Heart right ventricle (tissue), 16 donors: ENCODE results near the gene FAM187B. TPM values are rescaled to one million over a fixed set of nuclear protein-coding genes. Genes with fewer than 3 reads are reported as not detected.

ENCODE experiments used
- ATAC-seq, 8 donors: fragments of 200-7000 bp; cut with Tn5 transposase; one replicate each; pipeline ENCODE4 v1.9.1; 2020; ENCODE audit warnings: mild to moderate bottlenecking in 8 of 8, moderate library complexity in 8 of 8, moderate number of reproducible peaks in 1 of 8
- DNase-seq, 2 donors: peaks; one replicate each; pipeline ENCODE4 v3.0.0-alpha.2; 2020
- H3K27ac ChIP-seq, 10 donors: fragments of 200-600 bp; sonication (generic) in 2 of 10; one replicate each; pipeline versions ENCODE4 v1.5.0 to v1.8.0; 2020 to 2022; ENCODE audit warnings: mild to moderate bottlenecking in 3 of 10
- H3K27me3 ChIP-seq, 7 donors: fragments of 200-600 bp; one replicate each; pipeline ENCODE4 v1.8.0; 2021 to 2022; ENCODE audit warnings: mild to moderate bottlenecking in 2 of 7
- H3K36me3 ChIP-seq, 9 donors: fragments of 200-600 bp; sonication (generic) in 1 of 9; one replicate each; pipeline versions ENCODE4 v1.5.0 to v1.8.0; 2020 to 2022; ENCODE audit warnings: mild to moderate bottlenecking in 2 of 9
- H3K4me1 ChIP-seq, 9 donors: fragments of 200-600 bp; sonication (generic) in 1 of 9; one replicate each; pipeline versions ENCODE4 v1.5.0 to v1.8.0; 2020 to 2022; ENCODE audit warnings: mild to moderate bottlenecking in 4 of 9
- H3K4me3 ChIP-seq, 10 donors: fragments of 200-600 bp; sonication (generic) in 2 of 10; one replicate each; pipeline versions ENCODE4 v1.5.0 to v1.8.0; 2020 to 2022; ENCODE audit warnings: mild to moderate bottlenecking in 7 of 10, moderate library complexity in 2 of 10
- H3K9me3 ChIP-seq, 11 donors: fragments of 200-600 bp in 10 of 11; sonication (generic) in 2 of 11; one replicate each; pipeline versions ENCODE4 v1.5.0 to v1.8.0; 2013 to 2022; ENCODE audit warnings: mild to moderate bottlenecking in 2 of 11, control low read depth in 1 of 11, moderate library complexity in 1 of 11
- CTCF ChIP-seq, 9 donors: fragments of 200-600 bp; sonication (generic) in 2 of 9; IDR thresholded peaks; one replicate each; pipeline versions ENCODE4 v1.5.0 to v1.8.0; 2021 to 2022; ENCODE audit warnings: antibody characterized with exemption in 9 of 9, mild to moderate bottlenecking in 5 of 9, moderate library complexity in 1 of 9
- WGBS, 2 donors: extraction: QIAGEN DNeasy Blood & Tissue Kit; methylation state at CpG; one replicate each; pipeline ENCODE4 v1.1.7; 2013; ENCODE audit warnings: inconsistent platforms in 1 of 2; 5-methylcytosine and 5-hydroxymethylcytosine counted together
- intact Hi-C, 10 donors: fragments of 100-400 bp; cut with DNase I; formaldehyde crosslinking; loops; one replicate each; pipeline versions ENCODE4 v1.11.1 to v1.14.2; 2022
- polyA plus RNA-seq, 2 donors: library from polyadenylated mRNA; stranded (reverse); fragments of 200-250 nt; gene quantifications; one replicate each; pipeline ENCODE4 v1.2.3, GENCODE V29; 2013
- total RNA-seq, 10 donors: library from RNA; stranded (reverse); fragmentation: NEBNext Ultra II Directional in 3 of 10; extraction: Animal tissue kit (Norgen Biotek cat#: 25700) in 3 of 10; gene quantifications; one replicate each; pipeline versions ENCODE4 v1.2.1 to v1.2.4, GENCODE V29; 2021 to 2023
- donor health status: Arrhythmogenic right ventricular cardiomyopathy.
- donor health status: ischemic (EF 13 %, LVEDD 7.1; RV severe dilation, severe dysfunction).
- donor health status: healthy with polysubstance abuse.
- donor health status: DM: no; HTN: yes; CAD: no.
- donor health status: DM: no; HTN: no; CAD: no.
- donor health status: ischemic (EF 25% LVEDD 6.9; RV normal size, moderate dysfunction).
- donor health status: ischemic (EF 25% LVEDD 5.7; RV mildly dilated, moderate dysfunction).
- donor health status: healthy.
- donor health status: DM: yes; HTN: yes; CAD: no.
- donor health status: Ischemic cardiomyopathy.
- donor health status: ischemic (EF 35%, LVEDD 5.7; RV mildly dilated, moderate dysfunction).
- donor health status: nonischemic (EF 11% LVEDD 7.7; RV severe dilation, severe dysfunction).
- donor health status: DM: yes; HTN: yes; CAD: no.
- donor health status: PGD.
- donor health status: ischemic (EF 29% LVEDD 5.4; RV normal size, mild dysfunction).
- donor health status: nonischemic (EF 23%, LVEDD 6.1; RV moderate dilation, normal function).

Gene FAM187B
- total and polyA plus RNA-seq, 12 donors: 0.48 TPM; not detected in 11

- intact Hi-C loops: loop anchor here in 2 of 10 donors (5.0 to 10.0 kb wide), 2 partner anchors 131 to 222 kb away; partner anchors contain the start of genes FXYD7 (in 1 of the 2) and KRTDAP (in 1 of the 2)
- H3K27me3 ChIP-seq: no peaks in the 10 kb centered on the region
- whole genome bisulfite sequencing, 2 donors: 83 to 87% methylated on average over 10 of the region's 10 CpGs
- no peak overlapping the region for H3K27ac ChIP-seq
- DNase-seq (no peak), ATAC-seq (no peak)
- no peak overlapping the region for H3K4me3 ChIP-seq
- TF ChIP-seq CTCF (IDR thresholded peaks at IDR 0.05): no peak
- no peaks in the 10 kb centered on the region for H3K9me3 ChIP-seq
- peaks cover 8 to 83% (median 38%) of the 10 kb centered on the region in 9 donors for H3K36me3 ChIP-seq
- H3K4me1 ChIP-seq: peaks cover 7 to 34% (median 11%) of the 10 kb centered on the region in 9 donors
Observed at GRCh38 chr19:35272954-35273649, 44.6 kb upstream of the FAM187B start.

GRCh38 chr19:35272122-35272719 is 43.7 kb upstream of the FAM187B start:
- no peak for TF ChIP-seq CTCF (IDR thresholded peaks at IDR 0.05)
- WGBS, 2 donors: 88 to 92% methylated on average over 16 of the region's 16 CpGs

GRCh38 chr19:35271546-35271945 is 43.0 kb upstream of the FAM187B start:
- no peak for TF ChIP-seq CTCF (IDR thresholded peaks at IDR 0.05)
- DNase-seq: no peak
- no peak for ATAC-seq
- no peak overlapping the region for H3K4me3 ChIP-seq
- no peaks in the 10 kb centered on the region for H3K9me3 ChIP-seq
- H3K36me3 ChIP-seq: peaks cover 8 to 68% (median 33%) of the 10 kb centered on the region in 9 donors
- H3K27ac ChIP-seq: peak overlapping the region in 1 of 10 donors; percentile 47
- H3K27me3 ChIP-seq: no peaks in the 10 kb centered on the region
- intact Hi-C loops: loop anchor here in 2 of 10 donors (5.0 to 10.0 kb wide), 2 partner anchors 129 to 223 kb away; partner anchors contain the start of genes FXYD7 (in 1 of the 2) and KRTDAP (in 1 of the 2)
- WGBS, 2 donors: 90 to 91% methylated on average over 7 of the region's 7 CpGs
- peaks cover 9 to 42% (median 19%) of the 10 kb centered on the region in 9 donors for H3K4me1 ChIP-seq

More at GRCh38 chr19:35272122-35272719, 43.7 kb upstream of the FAM187B start:
- intact Hi-C loops: loop anchor here in 2 of 10 donors (5.0 to 10.0 kb wide), 2 partner anchors 130 to 223 kb away; partner anchors contain the start of genes FXYD7 (in 1 of the 2) and KRTDAP (in 1 of the 2)
- Histone ChIP-seq H3K27me3 (no peaks in the 10 kb centered on the region), H3K9me3 (no peaks in the 10 kb centered on the region), H3K4me1 (peaks cover 7 to 35% (median 12%) of the 10 kb centered on the region in 9 donors), H3K27ac (peak overlapping the region in 1 of 10 donors; percentile 47), H3K36me3 (peaks cover 8 to 75% (median 38%) of the 10 kb centered on the region in 9 donors), H3K4me3 (no peak overlapping the region)
- ATAC-seq (no peak), DNase-seq (no peak)

GRCh38 chr19:35270381-35270811 is 41.9 kb upstream of the FAM187B start:
- Histone ChIP-seq H3K27me3 (no peaks in the 10 kb centered on the region), H3K27ac (peak overlapping the region in 3 of 10 donors; percentile 87 to 100 (median 94)), H3K9me3 (no peaks in the 10 kb centered on the region), H3K4me1 (peaks cover 11 to 53% (median 30%) of the 10 kb centered on the region in 9 donors), H3K36me3 (peaks cover 8 to 56% (median 29%) of the 10 kb centered on the region in 9 donors), H3K4me3 (peak overlapping the region in 2 of 10 donors; percentile 66 to 91)
- 88 to 90% methylated on average over 16 of the region's 16 CpGs for WGBS, 2 donors
- DNase-seq: no peak
- TF ChIP-seq CTCF (IDR thresholded peaks at IDR 0.05): no peak
- ATAC-seq: no peak
- intact Hi-C loops: loop anchor here in 2 of 10 donors (5.0 to 10.0 kb wide), 2 partner anchors 128 to 224 kb away; partner anchors contain the start of genes FXYD7 (in 1 of the 2) and KRTDAP (in 1 of the 2)
